Body of pancreas (tissue), 4 donors: Measurements from ENCODE around the gene GRIK4. TPM values are rescaled to one million over a fixed set of nuclear protein-coding genes. Genes with fewer than 3 reads are reported as not detected.

Source experiments
- ATAC-seq: fragments of 150-250 bp; one replicate; pipeline ENCODE4 v1.9.1; 2016
- DNase-seq, 4 donors: peaks; one replicate each; pipeline ENCODE4 v3.0.0-alpha.2; 2019
- H3K27ac ChIP-seq, 4 donors: fragments of 200-600 bp; sonication (generic); 1 replicate in 3 of 4; 2 replicates in 1 of 4; pipeline versions ENCODE4 v1.5.1 to v1.6.1; 2016 to 2019; ENCODE audit warnings: mild to moderate bottlenecking in 1 of 4, mixed read lengths in 1 of 4, moderate library complexity in 1 of 4
- H3K27me3 ChIP-seq, 2 donors: fragments of 200-600 bp; sonication (generic); one replicate each; pipeline ENCODE4 v1.6.0; 2016; ENCODE audit warnings: mild to moderate bottlenecking in 1 of 2
- H3K36me3 ChIP-seq, 2 donors: fragments of 200-600 bp; sonication (generic); replicated peaks in 1 of 2; 2 replicates each; pipeline ENCODE4 v1.5.1; 2016; ENCODE audit warnings: low read depth in 2 of 2; ENCODE audit not compliant: insufficient read depth in 1 of 2
- H3K4me1 ChIP-seq: fragments of 200-600 bp; sonication (generic); one replicate; pipeline ENCODE4 v1.6.0; 2016
- H3K4me3 ChIP-seq, 2 donors: fragments of 200-600 bp; sonication (generic); 1 replicate in 1 of 2; 2 replicates in 1 of 2; pipeline ENCODE4 v1.5.1; 2016 to 2019
- H3K9me3 ChIP-seq, 3 donors: fragments of 200-600 bp; sonication (generic); 1 replicate in 2 of 3; 2 replicates in 1 of 3; pipeline ENCODE4 v1.5.1; 2016
- POLR2A ChIP-seq, 3 donors: fragments of 450-650 bp; IDR thresholded peaks; one replicate each; pipeline ENCODE4 v1.6.1; 2016; ENCODE audit warnings: antibody characterized with exemption in 3 of 3, mild to moderate bottlenecking in 2 of 3
- WGBS, 2 donors: methylation state at CpG; one replicate each; pipeline ENCODE4 v1.1.5; 2017; 5-methylcytosine and 5-hydroxymethylcytosine counted together
- intact Hi-C: fragments of 100-400 bp; cut with DNase I; formaldehyde crosslinking; loops from one replicate; pipeline ENCODE4 v1.15.1; 2023
- total RNA-seq, 2 donors: library from RNA; depleted of rRNA; stranded (reverse); fragments of >200 nt; gene quantifications; one replicate each; pipeline ENCODE4 v1.1.0, GENCODE V29; 2016
- TF ChIP-seq, protein P1 (sequence below), 7 experiments: fragments of 450-650 bp in 4 of 7; fragments of 200-600 bp in 3 of 7; sonication (generic) in 3 of 7; IDR thresholded peaks; one replicate each; pipeline ENCODE4 v1.5.1; 2016 to 2019; ENCODE audit warnings: antibody characterized with exemption in 7 of 7

The GRIK4 gene
- total RNA-seq, 2 donors from 2014 or later, result not detected

DNA sequence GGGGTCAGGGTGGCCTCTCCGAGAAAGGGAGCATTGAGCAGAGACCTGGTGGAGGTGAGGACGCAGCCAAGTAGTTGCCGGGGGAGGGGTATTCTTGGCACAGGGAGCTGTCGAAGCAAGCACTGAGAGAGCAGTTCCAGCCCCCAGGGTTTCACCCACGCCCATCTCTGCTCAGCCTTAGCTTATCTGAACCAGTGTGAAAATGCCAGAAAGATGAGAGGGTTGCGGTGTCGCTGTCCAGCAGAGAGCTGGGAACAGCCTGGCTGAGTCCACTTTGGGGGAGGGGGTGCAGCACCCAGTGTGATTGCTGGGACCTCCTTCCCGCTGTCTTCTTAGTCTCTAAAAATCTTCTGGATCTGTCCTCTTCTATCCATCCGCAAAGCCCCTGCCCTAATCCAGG is 389.1 kb downstream of the GRIK4 start:
- Histone ChIP-seq H3K9me3 (no peaks in the 10 kb centered on the region), H3K4me3 (no peak overlapping the region), H3K27ac (no peak overlapping the region), H3K4me1 (no peaks in the 10 kb centered on the region), H3K36me3 (no peaks in the 10 kb centered on the region), H3K27me3 (no peaks in the 10 kb centered on the region)
- TF ChIP-seq, protein P1, sequence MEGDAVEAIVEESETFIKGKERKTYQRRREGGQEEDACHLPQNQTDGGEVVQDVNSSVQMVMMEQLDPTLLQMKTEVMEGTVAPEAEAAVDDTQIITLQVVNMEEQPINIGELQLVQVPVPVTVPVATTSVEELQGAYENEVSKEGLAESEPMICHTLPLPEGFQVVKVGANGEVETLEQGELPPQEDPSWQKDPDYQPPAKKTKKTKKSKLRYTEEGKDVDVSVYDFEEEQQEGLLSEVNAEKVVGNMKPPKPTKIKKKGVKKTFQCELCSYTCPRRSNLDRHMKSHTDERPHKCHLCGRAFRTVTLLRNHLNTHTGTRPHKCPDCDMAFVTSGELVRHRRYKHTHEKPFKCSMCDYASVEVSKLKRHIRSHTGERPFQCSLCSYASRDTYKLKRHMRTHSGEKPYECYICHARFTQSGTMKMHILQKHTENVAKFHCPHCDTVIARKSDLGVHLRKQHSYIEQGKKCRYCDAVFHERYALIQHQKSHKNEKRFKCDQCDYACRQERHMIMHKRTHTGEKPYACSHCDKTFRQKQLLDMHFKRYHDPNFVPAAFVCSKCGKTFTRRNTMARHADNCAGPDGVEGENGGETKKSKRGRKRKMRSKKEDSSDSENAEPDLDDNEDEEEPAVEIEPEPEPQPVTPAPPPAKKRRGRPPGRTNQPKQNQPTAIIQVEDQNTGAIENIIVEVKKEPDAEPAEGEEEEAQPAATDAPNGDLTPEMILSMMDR (IDR thresholded peaks at IDR 0.05), result no peak
- no peak for TF ChIP-seq POLR2A (IDR thresholded peaks at IDR 0.05)
- intact Hi-C loops, result no loop called here
- WGBS, 2 donors, result 32 to 44% methylated on average over 6 to 9 of the region's 9 CpGs
- DNase-seq (no peak), ATAC-seq (no peak)

DNA sequence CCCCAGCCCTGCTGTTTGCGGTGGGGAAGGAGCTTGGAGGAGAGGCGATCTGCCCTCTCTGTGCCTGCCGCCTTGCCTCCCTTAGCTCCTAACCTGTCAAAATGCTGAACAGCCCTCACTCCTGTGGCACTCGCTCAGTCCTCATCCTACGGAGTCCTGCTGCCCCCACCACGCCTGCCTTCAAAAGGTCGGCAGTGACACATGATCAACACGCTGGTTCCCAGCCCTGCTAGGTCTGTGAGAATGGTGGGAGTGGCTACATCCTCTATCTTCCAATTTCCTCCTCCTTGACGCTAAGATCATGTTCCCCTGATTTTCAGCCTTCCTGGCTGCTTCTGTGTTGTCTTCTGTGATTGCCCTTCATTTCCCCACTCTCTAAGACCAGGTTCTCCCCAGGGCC is 392.1 kb downstream of the GRIK4 start:
- H3K27ac ChIP-seq, result no peak overlapping the region
- H3K4me1 ChIP-seq, result no peaks in the 10 kb centered on the region
- ATAC-seq, result no peak
- intact Hi-C loops, result no loop called here
- no peaks in the 10 kb centered on the region for H3K9me3 ChIP-seq
- no peak for TF ChIP-seq POLR2A (IDR thresholded peaks at IDR 0.05)
- TF ChIP-seq, protein P1 (IDR thresholded peaks at IDR 0.05), result no peak
- no peak for DNase-seq
- 31 to 39% methylated on average over 9 of the region's 9 CpGs for WGBS, 2 donors
- no peaks in the 10 kb centered on the region for H3K36me3 ChIP-seq
- H3K4me3 ChIP-seq, result no peak overlapping the region
- H3K27me3 ChIP-seq, result no peaks in the 10 kb centered on the region

DNA sequence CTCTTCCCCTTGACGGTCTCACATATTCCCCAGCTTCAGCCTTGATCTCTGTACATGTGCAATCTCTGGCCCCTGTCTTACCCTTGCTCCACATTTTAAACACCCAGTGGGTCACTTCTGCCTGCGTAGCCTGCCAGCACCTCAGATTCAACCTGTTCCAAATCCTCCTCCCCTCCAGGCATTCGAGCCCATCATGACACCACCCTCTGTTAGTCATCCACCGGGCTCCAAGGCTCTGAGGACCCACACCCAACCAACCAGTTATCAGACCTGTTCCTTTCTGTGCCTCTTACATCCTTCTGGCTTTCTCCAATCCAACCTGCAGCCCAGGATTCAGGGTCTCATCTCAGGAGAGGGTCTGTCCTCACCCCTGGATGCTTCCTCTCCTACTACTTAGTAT is 392.6 kb downstream of the GRIK4 start:
- Histone ChIP-seq H3K27me3 (no peaks in the 10 kb centered on the region), H3K4me3 (no peak overlapping the region), H3K36me3 (no peaks in the 10 kb centered on the region), H3K9me3 (no peaks in the 10 kb centered on the region), H3K4me1 (no peaks in the 10 kb centered on the region), H3K27ac (no peak overlapping the region)
- 58 to 59% methylated on average over 4 of the region's 4 CpGs for WGBS, 2 donors
- DNase-seq (no peak), ATAC-seq (no peak)
- intact Hi-C loops, result no loop called here
- TF ChIP-seq, protein P1 (IDR thresholded peaks at IDR 0.05), result no peak
- TF ChIP-seq POLR2A (IDR thresholded peaks at IDR 0.05), result no peak

DNA sequence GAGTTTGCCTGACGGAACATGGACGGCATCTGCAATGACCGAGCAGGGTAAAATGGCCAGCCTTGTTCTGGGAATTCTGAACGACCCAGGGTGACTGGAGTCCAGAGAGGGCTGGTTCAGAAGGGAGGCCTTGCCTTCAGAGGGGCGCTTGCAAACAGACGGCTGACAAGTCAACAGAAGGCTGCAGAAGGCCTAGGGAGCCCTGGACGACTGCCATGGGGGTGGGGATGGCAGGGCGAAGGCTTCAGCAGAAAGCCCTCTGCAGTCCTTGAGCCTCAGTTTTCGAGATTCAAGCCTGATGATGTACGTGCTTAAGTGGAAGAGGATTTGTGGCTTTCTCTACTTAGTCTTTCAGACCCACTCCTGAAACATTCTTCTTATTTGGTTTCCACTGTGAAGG is 395.2 kb downstream of the GRIK4 start:
- ATAC-seq (no peak), DNase-seq (no peak)
- no peak overlapping the region for H3K4me3 ChIP-seq
- H3K36me3 ChIP-seq, result no peaks in the 10 kb centered on the region
- TF ChIP-seq, protein P1 (IDR thresholded peaks at IDR 0.05), result no peak
- TF ChIP-seq POLR2A (IDR thresholded peaks at IDR 0.05), result no peak
- no peaks in the 10 kb centered on the region for H3K4me1 ChIP-seq
- H3K27me3 ChIP-seq, result no peaks in the 10 kb centered on the region
- H3K9me3 ChIP-seq, result no peaks in the 10 kb centered on the region
- WGBS, 2 donors, result 71 to 75% methylated on average over 10 of the region's 10 CpGs
- intact Hi-C loops, result no loop called here
- no peak overlapping the region for H3K27ac ChIP-seq

DNA sequence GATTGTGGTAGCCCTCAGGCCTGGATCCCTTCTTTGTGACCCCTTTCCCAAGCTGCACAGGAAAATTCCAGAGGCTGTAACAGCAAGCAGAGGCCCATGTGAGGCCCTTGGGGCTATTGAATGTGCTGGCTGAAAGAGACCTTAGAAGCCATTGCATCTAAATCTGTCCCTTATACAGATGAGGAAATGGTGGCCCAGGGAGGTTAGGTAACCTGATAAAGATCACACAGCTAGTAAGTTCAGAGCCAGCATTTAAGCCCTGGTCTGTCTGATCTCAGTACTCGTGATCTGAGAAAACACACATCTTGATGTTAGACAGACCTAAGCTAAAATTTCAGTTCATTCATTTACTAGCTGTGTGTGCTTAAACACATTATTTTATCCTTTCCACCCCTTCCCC is 396.4 kb downstream of the GRIK4 start:
- DNase-seq (no peak), ATAC-seq (no peak)
- 78 to 88% methylated on average over 1 of the region's 1 CpG for WGBS, 2 donors
- no peak overlapping the region for H3K4me3 ChIP-seq
- no peaks in the 10 kb centered on the region for H3K36me3 ChIP-seq
- H3K27me3 ChIP-seq, result no peaks in the 10 kb centered on the region
- no peak overlapping the region for H3K27ac ChIP-seq
- intact Hi-C loops, result no loop called here
- no peaks in the 10 kb centered on the region for H3K9me3 ChIP-seq
- H3K4me1 ChIP-seq, result no peaks in the 10 kb centered on the region
- TF ChIP-seq, protein P1 (IDR thresholded peaks at IDR 0.05), result no peak
- no peak for TF ChIP-seq POLR2A (IDR thresholded peaks at IDR 0.05)
